ENCODE results near the gene PSD2.

Gene PSD2

DNA sequence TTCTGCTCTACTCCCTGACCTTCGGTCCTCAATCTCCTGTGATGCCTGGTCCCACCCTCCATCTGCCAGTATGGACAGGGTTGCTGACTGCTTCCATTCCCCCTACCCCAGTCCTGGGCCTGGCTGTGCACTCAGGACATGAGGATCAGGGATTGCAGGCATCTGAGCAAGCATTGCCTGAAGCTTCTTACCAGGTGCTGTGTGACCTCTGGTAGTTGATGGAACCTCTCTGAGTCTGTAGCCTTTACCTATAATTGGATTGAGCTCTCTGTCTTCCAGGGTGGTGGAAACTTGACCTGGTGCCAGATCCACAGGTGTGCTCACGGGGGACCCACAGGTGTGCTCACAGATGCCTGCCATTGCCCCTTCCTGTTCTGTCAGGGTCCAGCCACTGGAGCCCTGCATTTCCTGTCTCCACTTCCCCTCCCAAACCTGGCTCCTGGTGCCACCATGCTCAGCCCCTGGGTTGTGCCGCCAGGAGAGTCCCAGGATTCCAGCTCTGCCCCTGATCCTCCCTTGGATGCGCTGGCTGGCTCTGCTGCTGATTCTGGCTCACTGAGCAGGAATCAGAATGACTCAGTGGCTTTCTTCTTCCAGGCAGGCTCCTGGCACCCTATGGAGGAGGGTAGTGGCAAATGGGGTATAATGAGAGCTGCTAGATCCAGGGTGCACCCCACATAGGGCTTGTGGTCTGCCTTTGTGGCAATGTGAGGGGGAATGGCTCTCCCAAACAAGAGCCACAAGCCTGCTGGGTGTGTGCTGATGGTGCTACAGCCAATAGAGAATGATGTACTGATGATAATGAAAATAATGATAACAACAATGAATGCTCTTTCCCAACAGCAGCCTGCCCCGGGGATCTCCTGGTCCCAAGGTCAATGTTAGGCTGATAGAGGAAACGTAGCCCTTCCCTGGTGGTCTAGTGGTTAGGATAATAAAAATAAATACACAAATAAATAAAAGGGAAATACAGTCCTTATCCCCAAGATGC lies 35.2 kb upstream of the PSD2 start:
- TF ChIP-seq, protein P1, sequence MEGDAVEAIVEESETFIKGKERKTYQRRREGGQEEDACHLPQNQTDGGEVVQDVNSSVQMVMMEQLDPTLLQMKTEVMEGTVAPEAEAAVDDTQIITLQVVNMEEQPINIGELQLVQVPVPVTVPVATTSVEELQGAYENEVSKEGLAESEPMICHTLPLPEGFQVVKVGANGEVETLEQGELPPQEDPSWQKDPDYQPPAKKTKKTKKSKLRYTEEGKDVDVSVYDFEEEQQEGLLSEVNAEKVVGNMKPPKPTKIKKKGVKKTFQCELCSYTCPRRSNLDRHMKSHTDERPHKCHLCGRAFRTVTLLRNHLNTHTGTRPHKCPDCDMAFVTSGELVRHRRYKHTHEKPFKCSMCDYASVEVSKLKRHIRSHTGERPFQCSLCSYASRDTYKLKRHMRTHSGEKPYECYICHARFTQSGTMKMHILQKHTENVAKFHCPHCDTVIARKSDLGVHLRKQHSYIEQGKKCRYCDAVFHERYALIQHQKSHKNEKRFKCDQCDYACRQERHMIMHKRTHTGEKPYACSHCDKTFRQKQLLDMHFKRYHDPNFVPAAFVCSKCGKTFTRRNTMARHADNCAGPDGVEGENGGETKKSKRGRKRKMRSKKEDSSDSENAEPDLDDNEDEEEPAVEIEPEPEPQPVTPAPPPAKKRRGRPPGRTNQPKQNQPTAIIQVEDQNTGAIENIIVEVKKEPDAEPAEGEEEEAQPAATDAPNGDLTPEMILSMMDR (IDR thresholded peaks at IDR 0.05; ENCODE audit: low read depth, low read length): no peak
- no peak overlapping the region for H3K4me3 ChIP-seq (ENCODE audit: low read depth, low read length)

DNA sequence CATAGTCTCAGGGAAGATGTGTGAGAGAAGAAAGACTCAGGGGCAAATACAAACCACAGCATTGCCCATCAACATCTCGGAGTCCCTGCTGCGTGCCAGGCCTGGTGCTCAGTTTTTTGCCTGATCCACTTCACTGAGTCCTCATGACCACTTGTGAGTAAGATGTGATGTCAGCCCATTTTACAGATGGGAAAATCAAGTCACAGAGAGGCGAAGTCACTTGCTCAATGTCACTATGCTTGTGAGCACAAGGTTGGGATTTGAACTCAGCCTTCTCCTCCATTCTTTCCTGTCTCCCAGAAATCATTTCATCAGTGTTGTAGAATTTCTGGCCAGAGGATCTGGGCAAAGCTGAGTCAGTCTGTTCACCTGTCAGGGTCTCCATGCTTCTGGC lies 34.6 kb upstream of the PSD2 start:
- TF ChIP-seq, protein P1 (IDR thresholded peaks at IDR 0.05; ENCODE audit: low read depth, low read length): no peak
- no peak overlapping the region for H3K4me3 ChIP-seq (ENCODE audit: low read depth, low read length)

DNA sequence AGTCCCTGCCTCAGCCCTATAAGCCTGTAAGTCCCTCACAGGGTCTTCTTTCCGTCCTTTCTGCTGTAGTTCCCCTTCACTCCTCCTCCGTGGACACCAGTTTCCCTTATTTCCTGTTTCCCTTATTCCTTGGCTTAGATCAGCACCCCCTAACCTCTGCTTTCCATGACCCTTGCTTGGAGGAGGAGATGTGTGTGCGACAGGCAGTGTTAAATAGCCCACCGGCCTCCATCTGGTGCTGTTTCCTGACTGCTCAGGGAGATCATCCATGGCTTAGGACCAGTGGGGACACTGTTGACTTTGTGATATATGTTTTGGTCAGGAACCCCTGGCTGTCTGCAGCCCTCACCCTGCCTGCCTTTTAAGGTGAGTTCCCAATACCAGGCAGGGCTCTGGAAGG lies 34.1 kb upstream of the PSD2 start:
- TF ChIP-seq, protein P1 (IDR thresholded peaks at IDR 0.05; ENCODE audit: low read depth, low read length): no peak
- H3K4me3 ChIP-seq (ENCODE audit: low read depth, low read length): no peak overlapping the region

DNA sequence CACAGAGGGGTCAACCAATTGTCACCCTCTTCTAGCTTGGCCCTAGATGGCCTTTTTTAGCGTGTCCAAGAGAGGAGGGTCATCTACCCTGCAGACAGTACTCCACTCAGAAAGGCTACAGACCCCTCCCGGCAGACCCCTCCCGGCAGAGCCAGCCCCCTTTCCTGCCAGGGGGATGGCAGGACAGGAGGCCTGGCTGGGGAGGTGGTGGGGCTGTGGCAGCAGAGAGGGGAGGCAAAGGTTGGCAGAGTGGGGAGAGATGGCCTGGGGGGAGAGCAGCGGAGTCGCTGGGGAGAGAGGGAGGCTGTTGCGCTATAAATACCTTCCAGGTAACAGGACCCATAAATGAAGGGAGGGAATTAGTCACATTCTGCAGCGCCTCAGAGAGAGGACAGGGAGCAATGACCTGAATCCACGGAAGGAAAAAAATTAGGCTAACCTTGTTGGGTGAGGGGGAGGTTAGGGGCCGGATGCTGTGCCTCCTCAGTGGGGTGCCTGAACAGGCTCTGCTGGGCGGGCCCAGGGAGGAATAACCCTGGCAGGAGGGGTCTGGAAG lies 32.9 kb upstream of the PSD2 start:
- H3K4me3 ChIP-seq (ENCODE audit: low read depth, low read length): no peak overlapping the region
- TF ChIP-seq, protein P1 (IDR thresholded peaks at IDR 0.05; ENCODE audit: low read depth, low read length): no peak

DNA sequence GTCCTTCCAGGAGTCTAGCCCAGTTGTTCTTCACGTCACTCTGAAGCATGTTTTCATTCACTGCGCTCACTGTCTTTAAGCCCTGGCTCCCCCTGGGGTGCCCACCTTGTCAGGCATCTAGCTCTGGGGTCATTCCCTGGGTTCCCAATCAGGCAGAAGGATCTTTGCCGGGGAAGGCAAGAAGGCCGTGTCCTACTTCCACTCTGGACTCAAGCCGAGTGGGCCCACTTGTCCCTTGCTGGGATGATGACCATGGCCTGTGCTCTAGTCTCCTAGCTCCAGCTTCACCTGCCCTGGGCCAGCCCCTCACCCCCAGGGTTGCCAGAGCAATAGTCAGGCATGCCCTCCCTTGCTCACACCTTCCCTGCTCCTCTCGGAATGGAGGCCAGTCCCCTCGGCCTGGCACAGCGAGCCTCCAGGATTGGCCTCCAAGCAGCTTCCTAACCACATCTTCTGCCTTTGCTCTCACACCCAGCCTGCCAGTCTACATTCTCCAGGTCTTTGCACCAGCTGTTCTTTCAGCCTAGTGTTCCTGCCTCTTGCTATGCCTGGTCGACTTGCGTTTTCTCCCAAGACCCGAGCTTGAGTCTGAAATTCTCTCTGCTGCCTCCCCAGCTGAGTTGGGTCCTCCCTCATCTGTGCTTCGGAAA lies 32.2 kb upstream of the PSD2 start:
- no peak overlapping the region for H3K4me3 ChIP-seq (ENCODE audit: low read depth, low read length)
- TF ChIP-seq, protein P1 (IDR thresholded peaks at IDR 0.05; ENCODE audit: low read depth, low read length): no peak

DNA sequence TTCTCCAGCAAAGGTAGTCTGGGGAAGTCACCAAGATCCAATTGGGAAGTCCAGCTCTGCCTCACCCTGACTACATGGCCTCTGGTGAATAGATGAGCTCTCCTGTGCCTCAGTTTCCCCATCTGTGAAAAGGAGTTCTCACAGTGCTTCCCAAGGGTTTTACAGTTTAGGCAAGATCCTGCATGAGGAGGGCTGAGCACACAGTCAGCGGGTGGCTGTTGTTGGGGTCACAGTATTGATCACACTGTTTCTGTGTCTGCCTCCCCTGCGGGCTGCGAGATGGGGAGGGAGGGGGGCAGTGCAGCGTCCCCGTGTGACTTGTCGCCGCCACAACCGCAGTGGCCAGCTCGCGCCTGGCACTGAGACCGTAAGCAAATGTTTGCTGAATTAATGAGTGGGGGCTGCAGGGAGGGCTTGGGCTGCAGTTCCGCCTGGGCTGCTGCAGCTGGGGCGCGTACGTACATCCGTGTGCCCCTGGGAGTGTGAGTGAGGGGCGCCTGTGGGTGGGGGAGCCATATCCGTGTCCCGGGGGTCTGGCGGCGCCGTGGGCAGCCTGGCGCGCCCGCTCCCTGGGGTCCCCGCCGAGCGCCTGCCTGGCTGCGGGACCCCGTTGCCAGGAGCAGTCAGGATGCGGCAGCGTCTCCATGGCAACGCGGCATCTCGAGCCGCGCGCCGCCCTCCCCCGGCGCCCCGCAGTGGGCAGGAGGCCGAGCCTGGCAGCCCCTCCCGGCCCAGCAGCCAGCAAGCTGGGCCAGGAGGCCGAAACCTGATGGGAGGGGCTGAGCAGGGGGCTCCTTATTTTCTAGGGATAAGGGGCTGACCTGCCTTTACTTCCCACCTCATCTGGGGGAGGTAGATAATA lies 31.4 kb upstream of the PSD2 start:
- no peak overlapping the region for H3K4me3 ChIP-seq (ENCODE audit: low read depth, low read length)
- TF ChIP-seq, protein P1 (IDR thresholded peaks at IDR 0.05; ENCODE audit: low read depth, low read length): no peak
